OCI-M1 (cell line): ENCODE data around the gene ZNF574.

Experiments
- DNase-seq: peaks from one replicate; lab custom pipeline; 2025; lab: John Stamatoyannopoulos, UW

The ZNF574 gene

GRCh38 chr19:42124386-42124901, 48.5 kb downstream of the ZNF574 start:
- no peak for DNase-seq

- no peak for DNase-seq
Observed at GRCh38 chr19:42125536-42125935, 49.6 kb downstream of the ZNF574 start.

- DNase-seq, result no peak
Observed at GRCh38 chr19:42126574-42126973, 50.6 kb downstream of the ZNF574 start.

- no peak for DNase-seq
Observed at GRCh38 chr19:42129399-42130253, 53.7 kb downstream of the ZNF574 start.

- no peak for DNase-seq
Observed at GRCh38 chr19:42130254-42130573, 54.2 kb downstream of the ZNF574 start.
